Loucy (cell line): Measurements from ENCODE around the gene MYH9.

Source experiments
- H2AFZ ChIP-seq: fragments of 200-600 bp; sonication (generic); 2 replicates; pipeline ENCODE4 v1.6.0; 2016; ENCODE audit warnings: antibody characterized with exemption, mild to moderate bottlenecking, low read length, moderate library complexity
- H3F3A ChIP-seq: fragments of 200-600 bp; 2 replicates; pipeline ENCODE4 v1.6.0; 2016; ENCODE audit warnings: antibody characterized with exemption, low read depth, mild to moderate bottlenecking
- H3K27me3 ChIP-seq: fragments of 200-600 bp; sonication (generic); 2 replicates; pipeline ENCODE4 v1.6.1; 2014; ENCODE audit warnings: low read length, mild to moderate bottlenecking; ENCODE audit not compliant: insufficient read depth, poor library complexity, severe bottlenecking
- H3K36me3 ChIP-seq: fragments of 200-600 bp; sonication (generic); 2 replicates; pipeline ENCODE4 v1.6.1; 2016; ENCODE audit warnings: low read length; ENCODE audit not compliant: insufficient read depth
- H3K4me1 ChIP-seq: fragments of 200-600 bp; sonication (generic); 2 replicates; pipeline ENCODE4 v1.5.1; 2014; ENCODE audit warnings: low read length, mild to moderate bottlenecking; ENCODE audit not compliant: insufficient read depth, poor library complexity, severe bottlenecking
- H3K4me2 ChIP-seq: fragments of 200-600 bp; sonication (generic); 2 replicates; pipeline ENCODE4 v1.6.0; 2014; ENCODE audit warnings: antibody characterized with exemption, low read length, low read depth, mild to moderate bottlenecking; ENCODE audit not compliant: poor library complexity, severe bottlenecking
- H3K4me3 ChIP-seq: fragments of 200-600 bp; sonication (generic); 2 replicates; pipeline ENCODE4 v1.5.1; 2014; ENCODE audit warnings: low read length, mild to moderate bottlenecking, mixed read lengths; ENCODE audit not compliant: poor library complexity, severe bottlenecking
- H3K79me2 ChIP-seq: fragments of 200-600 bp; sonication (generic); 2 replicates; pipeline ENCODE4 v1.6.1; 2014; ENCODE audit warnings: low read length; ENCODE audit not compliant: insufficient read depth
- H3K9ac ChIP-seq: fragments of 200-600 bp; sonication (generic); 2 replicates; pipeline ENCODE4 v1.6.0; 2014; ENCODE audit warnings: mild to moderate bottlenecking, low read depth, low read length, moderate library complexity; ENCODE audit not compliant: poor library complexity, severe bottlenecking
- H3K9me2 ChIP-seq: fragments of 200-600 bp; sonication (generic); replicated peaks from 2 replicates; pipeline ENCODE4 v1.6.1; 2016; ENCODE audit warnings: low read depth, low read length, mixed read lengths
- H3K9me3 ChIP-seq: fragments of 200-600 bp; sonication (generic); 2 replicates; pipeline ENCODE4 v1.6.1; 2014; ENCODE audit warnings: mild to moderate bottlenecking, antibody characterized with exemption, low read length, low read depth; ENCODE audit not compliant: insufficient read depth
- H4K20me1 ChIP-seq: fragments of 200-600 bp; sonication (generic); 2 replicates; pipeline ENCODE4 v1.6.0; 2014; ENCODE audit warnings: antibody characterized with exemption, low read length, mild to moderate bottlenecking; ENCODE audit not compliant: insufficient read depth, poor library complexity, severe bottlenecking
- EZH2phosphoT487 ChIP-seq: fragments of 200-600 bp; IDR thresholded peaks from 2 replicates; pipeline ENCODE4 v1.6.1; 2018; ENCODE audit warnings: antibody characterized with exemption, mild to moderate bottlenecking, moderate library complexity, borderline replicate concordance
- TF ChIP-seq, protein P1 (sequence below): fragments of 200-600 bp; sonication (generic); conservative IDR thresholded peaks from 2 replicates; pipeline ENCODE4 v1.5.1; 2014; ENCODE audit warnings: mild to moderate bottlenecking, antibody characterized with exemption, low read length

MYH9 gene

DNA sequence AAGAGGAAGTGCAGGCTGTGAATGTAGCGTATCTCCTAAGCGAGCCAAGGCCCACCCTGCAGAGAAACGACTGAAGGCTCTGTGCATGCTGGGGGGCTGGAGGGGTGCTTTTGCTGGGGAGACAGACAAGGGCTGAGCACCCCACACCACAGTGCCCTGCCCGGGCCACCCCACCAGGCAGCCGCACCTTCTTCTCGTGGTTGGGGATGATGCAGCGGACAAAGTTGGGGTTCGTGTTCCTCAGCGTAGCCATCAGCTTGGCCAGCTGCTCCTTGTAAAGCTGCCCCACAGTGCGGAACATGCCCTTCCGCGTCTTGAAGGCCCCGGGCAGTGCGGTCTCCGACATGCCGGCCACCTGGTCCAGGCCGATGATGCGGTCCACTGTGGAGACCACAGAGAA is 81.5 kb downstream of the MYH9 start:
- no peaks in the 10 kb centered on the region for H3K9me3 ChIP-seq
- H3K4me2 ChIP-seq, result no peak overlapping the region
- no peak for TF ChIP-seq EZH2phosphoT487
- TF ChIP-seq, protein P1, sequence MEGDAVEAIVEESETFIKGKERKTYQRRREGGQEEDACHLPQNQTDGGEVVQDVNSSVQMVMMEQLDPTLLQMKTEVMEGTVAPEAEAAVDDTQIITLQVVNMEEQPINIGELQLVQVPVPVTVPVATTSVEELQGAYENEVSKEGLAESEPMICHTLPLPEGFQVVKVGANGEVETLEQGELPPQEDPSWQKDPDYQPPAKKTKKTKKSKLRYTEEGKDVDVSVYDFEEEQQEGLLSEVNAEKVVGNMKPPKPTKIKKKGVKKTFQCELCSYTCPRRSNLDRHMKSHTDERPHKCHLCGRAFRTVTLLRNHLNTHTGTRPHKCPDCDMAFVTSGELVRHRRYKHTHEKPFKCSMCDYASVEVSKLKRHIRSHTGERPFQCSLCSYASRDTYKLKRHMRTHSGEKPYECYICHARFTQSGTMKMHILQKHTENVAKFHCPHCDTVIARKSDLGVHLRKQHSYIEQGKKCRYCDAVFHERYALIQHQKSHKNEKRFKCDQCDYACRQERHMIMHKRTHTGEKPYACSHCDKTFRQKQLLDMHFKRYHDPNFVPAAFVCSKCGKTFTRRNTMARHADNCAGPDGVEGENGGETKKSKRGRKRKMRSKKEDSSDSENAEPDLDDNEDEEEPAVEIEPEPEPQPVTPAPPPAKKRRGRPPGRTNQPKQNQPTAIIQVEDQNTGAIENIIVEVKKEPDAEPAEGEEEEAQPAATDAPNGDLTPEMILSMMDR, result no peak
- H3F3A ChIP-seq, result no peaks in the 10 kb centered on the region; the same call in 1 of the 2 replicates
- no peak overlapping the region for H3K4me3 ChIP-seq
- H3K9me2 ChIP-seq, result no peaks in the 10 kb centered on the region
- H3K79me2 ChIP-seq, result no peaks in the 10 kb centered on the region
- no peaks in the 10 kb centered on the region for H3K27me3 ChIP-seq
- no peaks in the 10 kb centered on the region for H3K4me1 ChIP-seq
- peaks cover 3% of the 10 kb centered on the region for H4K20me1 ChIP-seq
- H3K9ac ChIP-seq, result no peak overlapping the region
- no peak overlapping the region for H2AFZ ChIP-seq
- H3K36me3 ChIP-seq, result peaks cover 97% of the 10 kb centered on the region; the same call in 1 of the 2 replicates

DNA sequence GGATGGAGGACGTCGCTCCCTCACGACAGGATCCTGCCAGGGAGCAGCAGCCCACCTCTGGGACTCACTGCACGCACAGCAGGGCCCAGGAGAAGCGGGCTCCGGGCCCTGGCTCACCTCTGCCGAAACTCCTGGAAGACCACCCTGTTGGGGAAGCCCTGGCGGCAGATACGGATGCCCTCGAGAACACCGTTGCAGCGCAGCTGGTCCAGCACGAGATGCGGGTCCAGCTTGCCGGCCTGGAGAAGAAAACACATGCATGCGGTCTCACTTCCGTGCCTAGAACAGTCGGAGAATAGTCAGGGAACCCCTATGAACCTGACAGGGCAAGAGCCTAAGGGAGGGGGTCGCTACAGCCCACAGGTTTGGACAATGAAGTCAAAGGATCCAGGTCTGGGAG is 82.0 kb downstream of the MYH9 start:
- Histone ChIP-seq H3K4me1 (no peaks in the 10 kb centered on the region), H3K9me2 (no peaks in the 10 kb centered on the region), H3K27me3 (no peaks in the 10 kb centered on the region), H3K4me2 (no peak overlapping the region), H3K9me3 (no peaks in the 10 kb centered on the region), H3F3A (no peaks in the 10 kb centered on the region; the same call in 1 of the 2 replicates), H3K36me3 (peaks cover 97% of the 10 kb centered on the region; the same call in 1 of the 2 replicates), H4K20me1 (peaks cover 6% of the 10 kb centered on the region), H2AFZ (no peak overlapping the region), H3K79me2 (no peaks in the 10 kb centered on the region), H3K4me3 (no peak overlapping the region), H3K9ac (no peak overlapping the region)
- TF ChIP-seq EZH2phosphoT487, result no peak
- TF ChIP-seq, protein P1, result no peak

DNA sequence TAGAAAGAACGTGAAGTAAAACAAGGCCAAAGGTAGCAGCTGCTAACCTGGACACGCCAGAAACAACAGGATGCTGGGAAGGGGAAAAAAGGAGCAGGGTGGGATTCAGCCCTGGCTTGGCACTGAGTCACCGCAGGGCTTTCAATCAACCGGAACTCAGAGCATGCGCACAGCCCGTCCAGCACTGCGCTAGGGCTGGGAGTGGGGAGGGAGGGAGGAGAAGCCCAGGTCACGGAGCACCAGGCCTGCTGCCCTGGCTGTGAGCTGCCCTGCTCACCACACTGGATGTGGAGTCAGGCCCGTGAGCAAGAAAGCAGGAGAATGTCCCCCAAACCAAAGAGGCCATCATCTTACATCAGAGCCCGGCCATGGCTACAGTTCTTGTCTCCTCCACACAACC is 83.3 kb downstream of the MYH9 start:
- Histone ChIP-seq H3K4me3 (no peak overlapping the region), H3K4me2 (no peak overlapping the region), H3F3A (no peaks in the 10 kb centered on the region; the same call in 1 of the 2 replicates), H3K79me2 (no peaks in the 10 kb centered on the region), H3K4me1 (no peaks in the 10 kb centered on the region), H2AFZ (no peak overlapping the region), H3K36me3 (peaks cover 98% of the 10 kb centered on the region; the same call in 1 of the 2 replicates), H3K27me3 (no peaks in the 10 kb centered on the region), H3K9ac (no peak overlapping the region), H3K9me2 (no peaks in the 10 kb centered on the region), H4K20me1 (peaks cover 8% of the 10 kb centered on the region), H3K9me3 (no peaks in the 10 kb centered on the region)
- TF ChIP-seq, protein P1, result no peak
- TF ChIP-seq EZH2phosphoT487, result no peak
